Measurements from ENCODE around the gene CMTR1. TPM values are rescaled to one million over a fixed set of nuclear protein-coding genes. Genes with fewer than 3 reads are reported as not detected.

Gene CMTR1
- total and polyA plus RNA-seq, 12 donors: 13.1 to 37.0 (median 33.1) TPM

DNA sequence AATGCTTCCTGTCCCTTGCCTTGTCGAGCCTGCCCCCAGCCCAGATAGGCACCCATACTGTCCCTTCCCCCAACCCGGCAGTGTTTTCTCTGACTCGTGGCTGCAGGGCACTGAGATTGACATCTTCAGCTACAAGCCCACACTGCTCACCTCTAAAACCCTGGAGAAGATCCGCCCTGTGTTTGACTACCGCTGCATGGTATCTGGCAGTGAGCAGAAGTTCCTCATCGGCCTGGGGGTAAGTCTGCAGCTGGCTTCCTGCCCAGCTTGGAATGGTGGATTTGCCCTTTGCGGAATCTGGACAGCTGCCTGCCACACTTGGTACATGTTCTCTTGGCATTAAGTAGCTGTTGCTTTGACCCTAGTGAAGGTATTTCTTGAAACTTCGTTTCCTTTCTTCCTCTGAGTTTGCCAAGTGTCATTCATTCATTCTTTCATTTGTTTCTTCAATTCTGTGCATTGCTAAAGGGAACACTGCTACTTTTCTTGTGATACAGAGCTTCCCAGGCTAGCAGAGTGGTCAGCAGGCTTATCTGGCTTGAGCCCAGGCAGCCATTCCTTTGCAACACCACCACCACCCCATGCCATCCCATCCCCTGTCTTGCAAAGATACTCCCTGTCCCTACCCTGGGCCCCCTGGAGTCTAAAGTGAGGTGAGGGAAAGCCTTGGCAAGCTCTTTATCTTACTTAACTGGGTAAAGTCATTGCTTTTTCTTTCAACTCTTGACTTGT lies 40.5 kb downstream of the CMTR1 start:
- DNase-seq (peak; percentile 74 to 77), ATAC-seq (peak; percentile 69 to 94 (median 88))
- no peaks in the 10 kb centered on the region for H3K27me3 ChIP-seq
- H3K36me3 ChIP-seq: peaks cover 0 to 99% (median 54%) of the 10 kb centered on the region in 9 donors
- TF ChIP-seq CTCF (IDR thresholded peaks at IDR 0.05): no peak
- peak overlapping the region in 8 of 10 donors; percentile 19 to 68 (median 38) for H3K27ac ChIP-seq
- no peak overlapping the region for H3K4me3 ChIP-seq
- peaks cover 0 to 5% (median 0%) of the 10 kb centered on the region in 11 donors for H3K9me3 ChIP-seq
- intact Hi-C loops (cut with DNase I): no loop called here
- H3K4me1 ChIP-seq: peaks cover 0 to 23% (median 12%) of the 10 kb centered on the region in 9 donors
- 38 to 60% methylated on average over 8 of the region's 8 CpGs for WGBS, 2 donors

GRCh38 chr6:37474316-37474715 lies 41.3 kb downstream of the CMTR1 start:
- intact Hi-C loops (cut with DNase I): no loop called here
- TF ChIP-seq CTCF (IDR thresholded peaks at IDR 0.05): no peak
- ATAC-seq (no peak), DNase-seq (no peak)
- Histone ChIP-seq H3K4me3 (no peak overlapping the region), H3K27me3 (no peaks in the 10 kb centered on the region), H3K36me3 (peaks cover 0 to 99% (median 60%) of the 10 kb centered on the region in 9 donors), H3K9me3 (no peaks in the 10 kb centered on the region), H3K27ac (peak overlapping the region in 2 of 10 donors; percentile 26 to 63), H3K4me1 (peaks cover 0 to 25% (median 12%) of the 10 kb centered on the region in 9 donors)
- WGBS, 2 donors: 91% methylated on average over 4 of the region's 4 CpGs

DNA sequence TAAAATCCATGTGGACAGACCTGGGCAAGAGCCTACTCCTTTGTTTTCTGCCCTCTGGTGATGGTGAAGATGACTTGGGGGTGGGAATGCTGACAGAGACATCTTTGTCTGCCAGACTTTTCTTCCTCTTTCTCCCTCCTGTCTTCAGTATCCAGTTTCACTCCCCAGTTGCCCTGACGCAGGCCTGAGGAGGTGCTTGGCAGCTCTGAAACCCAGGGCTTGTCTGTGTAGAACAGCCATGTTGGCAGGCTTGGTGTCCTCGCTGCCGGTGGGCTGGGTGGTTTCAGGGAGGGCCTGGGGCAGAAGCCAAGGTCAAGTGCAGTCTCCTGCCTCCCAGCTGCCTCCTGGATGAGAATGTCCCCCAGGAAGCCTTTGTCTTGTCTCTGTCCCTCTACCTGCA lies 44.2 kb downstream of the CMTR1 start:
- Histone ChIP-seq H3K9me3 (no peaks in the 10 kb centered on the region), H3K27me3 (no peaks in the 10 kb centered on the region), H3K27ac (no peak overlapping the region), H3K36me3 (peaks cover 0 to 100% (median 49%) of the 10 kb centered on the region in 9 donors), H3K4me1 (peaks cover 0 to 54% (median 33%) of the 10 kb centered on the region in 9 donors), H3K4me3 (no peak overlapping the region)
- intact Hi-C loops (cut with DNase I): no loop called here
- DNase-seq (no peak), ATAC-seq (no peak)
- WGBS, 2 donors: 78 to 82% methylated on average over 3 of the region's 3 CpGs
- TF ChIP-seq CTCF (IDR thresholded peaks at IDR 0.05): no peak

GRCh38 chr6:37477656-37478435 lies 44.8 kb downstream of the CMTR1 start:
- peaks cover 0 to 100% (median 44%) of the 10 kb centered on the region in 9 donors for H3K36me3 ChIP-seq
- intact Hi-C loops (cut with DNase I): no loop called here
- ATAC-seq: no peak
- DNase-seq: no peak
- no peak overlapping the region for H3K4me3 ChIP-seq
- no peaks in the 10 kb centered on the region for H3K9me3 ChIP-seq
- no peak overlapping the region for H3K27ac ChIP-seq
- peaks cover 0 to 55% (median 33%) of the 10 kb centered on the region in 9 donors for H3K4me1 ChIP-seq
- no peak for TF ChIP-seq CTCF (IDR thresholded peaks at IDR 0.05)
- H3K27me3 ChIP-seq: no peaks in the 10 kb centered on the region
- 85 to 91% methylated on average over 18 of the region's 18 CpGs for WGBS, 2 donors

All from heart right ventricle (tissue), 16 donors.